ENCODE measurements around the gene UBR2.

GRCh38 chr6:42724825-42725224, 161.0 kb downstream of the UBR2 start:
- TF ChIP-seq, protein P1, sequence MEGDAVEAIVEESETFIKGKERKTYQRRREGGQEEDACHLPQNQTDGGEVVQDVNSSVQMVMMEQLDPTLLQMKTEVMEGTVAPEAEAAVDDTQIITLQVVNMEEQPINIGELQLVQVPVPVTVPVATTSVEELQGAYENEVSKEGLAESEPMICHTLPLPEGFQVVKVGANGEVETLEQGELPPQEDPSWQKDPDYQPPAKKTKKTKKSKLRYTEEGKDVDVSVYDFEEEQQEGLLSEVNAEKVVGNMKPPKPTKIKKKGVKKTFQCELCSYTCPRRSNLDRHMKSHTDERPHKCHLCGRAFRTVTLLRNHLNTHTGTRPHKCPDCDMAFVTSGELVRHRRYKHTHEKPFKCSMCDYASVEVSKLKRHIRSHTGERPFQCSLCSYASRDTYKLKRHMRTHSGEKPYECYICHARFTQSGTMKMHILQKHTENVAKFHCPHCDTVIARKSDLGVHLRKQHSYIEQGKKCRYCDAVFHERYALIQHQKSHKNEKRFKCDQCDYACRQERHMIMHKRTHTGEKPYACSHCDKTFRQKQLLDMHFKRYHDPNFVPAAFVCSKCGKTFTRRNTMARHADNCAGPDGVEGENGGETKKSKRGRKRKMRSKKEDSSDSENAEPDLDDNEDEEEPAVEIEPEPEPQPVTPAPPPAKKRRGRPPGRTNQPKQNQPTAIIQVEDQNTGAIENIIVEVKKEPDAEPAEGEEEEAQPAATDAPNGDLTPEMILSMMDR (CRISPR knock-in tag; IDR thresholded peaks at IDR 0.05): no peak
- TF ChIP-seq SIX4 (CRISPR knock-in tag; IDR thresholded peaks at IDR 0.05): no peak
- TF ChIP-seq, protein P2, sequence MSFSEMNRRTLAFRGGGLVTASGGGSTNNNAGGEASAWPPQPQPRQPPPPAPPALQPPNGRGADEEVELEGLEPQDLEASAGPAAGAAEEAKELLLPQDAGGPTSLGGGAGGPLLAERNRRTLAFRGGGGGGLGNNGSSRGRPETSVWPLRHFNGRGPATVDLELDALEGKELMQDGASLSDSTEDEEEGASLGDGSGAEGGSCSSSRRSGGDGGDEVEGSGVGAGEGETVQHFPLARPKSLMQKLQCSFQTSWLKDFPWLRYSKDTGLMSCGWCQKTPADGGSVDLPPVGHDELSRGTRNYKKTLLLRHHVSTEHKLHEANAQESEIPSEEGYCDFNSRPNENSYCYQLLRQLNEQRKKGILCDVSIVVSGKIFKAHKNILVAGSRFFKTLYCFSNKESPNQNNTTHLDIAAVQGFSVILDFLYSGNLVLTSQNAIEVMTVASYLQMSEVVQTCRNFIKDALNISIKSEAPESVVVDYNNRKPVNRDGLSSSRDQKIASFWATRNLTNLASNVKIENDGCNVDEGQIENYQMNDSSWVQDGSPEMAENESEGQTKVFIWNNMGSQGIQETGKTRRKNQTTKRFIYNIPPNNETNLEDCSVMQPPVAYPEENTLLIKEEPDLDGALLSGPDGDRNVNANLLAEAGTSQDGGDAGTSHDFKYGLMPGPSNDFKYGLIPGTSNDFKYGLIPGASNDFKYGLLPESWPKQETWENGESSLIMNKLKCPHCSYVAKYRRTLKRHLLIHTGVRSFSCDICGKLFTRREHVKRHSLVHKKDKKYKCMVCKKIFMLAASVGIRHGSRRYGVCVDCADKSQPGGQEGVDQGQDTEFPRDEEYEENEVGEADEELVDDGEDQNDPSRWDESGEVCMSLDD (CRISPR knock-in tag; IDR thresholded peaks at IDR 0.05; ENCODE audit: borderline replicate concordance): no peak
- no peak for TF ChIP-seq DMTF1 (CRISPR knock-in tag; IDR thresholded peaks at IDR 0.05)
- no peak for TF ChIP-seq MEIS2 (CRISPR knock-in tag; IDR thresholded peaks at IDR 0.05)
- TF ChIP-seq, protein P3, sequence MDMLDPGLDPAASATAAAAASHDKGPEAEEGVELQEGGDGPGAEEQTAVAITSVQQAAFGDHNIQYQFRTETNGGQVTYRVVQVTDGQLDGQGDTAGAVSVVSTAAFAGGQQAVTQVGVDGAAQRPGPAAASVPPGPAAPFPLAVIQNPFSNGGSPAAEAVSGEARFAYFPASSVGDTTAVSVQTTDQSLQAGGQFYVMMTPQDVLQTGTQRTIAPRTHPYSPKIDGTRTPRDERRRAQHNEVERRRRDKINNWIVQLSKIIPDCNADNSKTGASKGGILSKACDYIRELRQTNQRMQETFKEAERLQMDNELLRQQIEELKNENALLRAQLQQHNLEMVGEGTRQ (IDR thresholded peaks at IDR 0.05; ENCODE audit: low read depth, low read length): no peak
- TF ChIP-seq, protein P3 (CRISPR knock-in tag; IDR thresholded peaks at IDR 0.05; ENCODE audit: borderline replicate concordance): no peak
- TF ChIP-seq CEBPB (IDR thresholded peaks at IDR 0.05; ENCODE audit: borderline replicate concordance, low read depth, low read length): no peak
- TF ChIP-seq POLR2AphosphoS5 (IDR thresholded peaks at IDR 0.05; ENCODE audit: low read depth, low read length): no peak
- TF ChIP-seq POLR2A (IDR thresholded peaks at IDR 0.05; ENCODE audit: insufficient read depth in 1 of 2, low read depth in 2 of 2, low read length in 2 of 2): no peak
- TF ChIP-seq PCBP2 (optimal IDR thresholded peaks at IDR 0.05; ENCODE audit: low read depth, low read length, poor library complexity, severe bottlenecking): no peak
- no peak for TF ChIP-seq FOXJ3 (CRISPR knock-in tag; IDR thresholded peaks at IDR 0.05; ENCODE audit: borderline replicate concordance)
- no peak for TF ChIP-seq ZBTB20 (CRISPR knock-in tag; IDR thresholded peaks at IDR 0.05; ENCODE audit: borderline replicate concordance, low read depth)
